Measurements from ENCODE around the gene SIDT1.

- TF ChIP-seq, protein P1, sequence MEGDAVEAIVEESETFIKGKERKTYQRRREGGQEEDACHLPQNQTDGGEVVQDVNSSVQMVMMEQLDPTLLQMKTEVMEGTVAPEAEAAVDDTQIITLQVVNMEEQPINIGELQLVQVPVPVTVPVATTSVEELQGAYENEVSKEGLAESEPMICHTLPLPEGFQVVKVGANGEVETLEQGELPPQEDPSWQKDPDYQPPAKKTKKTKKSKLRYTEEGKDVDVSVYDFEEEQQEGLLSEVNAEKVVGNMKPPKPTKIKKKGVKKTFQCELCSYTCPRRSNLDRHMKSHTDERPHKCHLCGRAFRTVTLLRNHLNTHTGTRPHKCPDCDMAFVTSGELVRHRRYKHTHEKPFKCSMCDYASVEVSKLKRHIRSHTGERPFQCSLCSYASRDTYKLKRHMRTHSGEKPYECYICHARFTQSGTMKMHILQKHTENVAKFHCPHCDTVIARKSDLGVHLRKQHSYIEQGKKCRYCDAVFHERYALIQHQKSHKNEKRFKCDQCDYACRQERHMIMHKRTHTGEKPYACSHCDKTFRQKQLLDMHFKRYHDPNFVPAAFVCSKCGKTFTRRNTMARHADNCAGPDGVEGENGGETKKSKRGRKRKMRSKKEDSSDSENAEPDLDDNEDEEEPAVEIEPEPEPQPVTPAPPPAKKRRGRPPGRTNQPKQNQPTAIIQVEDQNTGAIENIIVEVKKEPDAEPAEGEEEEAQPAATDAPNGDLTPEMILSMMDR (IDR thresholded peaks at IDR 0.05), result no peak
- no peak for TF ChIP-seq EP300 (IDR thresholded peaks at IDR 0.05)
- no peak for TF ChIP-seq POLR2A (IDR thresholded peaks at IDR 0.05)
- TF ChIP-seq POLR2AphosphoS5 (IDR thresholded peaks at IDR 0.05), result no peak
Observed at GRCh38 chr3:113600418-113601182, 68.2 kb downstream of the SIDT1 start.

Data from stomach (tissue), 4 donors.